Bronchial epithelial cell (primary cell): Measurements from ENCODE around the gene MAGIX. TPM values are rescaled to one million over a fixed set of nuclear protein-coding genes. Genes with fewer than 3 reads are reported as not detected.

ENCODE experiments used
- DNase-seq: peaks from one replicate; pipeline ENCODE4 v3.0.0-alpha.2; 2010; ENCODE audit warnings: low read depth
- FAIRE-seq: peaks from 2 replicates; lab custom pipeline; 2011; peaks lifted over from hg19 to GRCh38; lab: Jason Lieb, UNC
- H3K27me3 ChIP-seq: 2 replicates; pipeline ENCODE4 v1.5.1; 2011; ENCODE audit warnings: low read length; ENCODE audit not compliant: control insufficient read depth, insufficient read depth
- H3K36me3 ChIP-seq: 2 replicates; pipeline ENCODE4 v1.5.1; 2011; ENCODE audit warnings: low read length; ENCODE audit not compliant: control insufficient read depth, insufficient read depth
- H3K4me3 ChIP-seq: 2 replicates; pipeline ENCODE4 v1.5.1; 2011; ENCODE audit warnings: mild to moderate bottlenecking, low read depth, low read length, control low read depth
- CTCF ChIP-seq: IDR thresholded peaks from 2 replicates; pipeline ENCODE4 v1.5.1; 2011; ENCODE audit warnings: mild to moderate bottlenecking, moderate library complexity, low read length, control low read depth, inconsistent platforms; ENCODE audit not compliant: insufficient read depth, severe bottlenecking
- total RNA-seq: library from RNA; depleted of rRNA; stranded (reverse); fragments of >200 nt; gene quantifications from 2 replicates; pipeline ENCODE4 v1.2.1, GENCODE V29; 2014

The MAGIX gene
- total RNA-seq, 1 donor from 2014 or later = 3.7 TPM

GRCh38 chrX:49177338-49177833 is 14.8 kb downstream of the MAGIX start:
- DNase-seq (peak; percentile 52), FAIRE-seq (no peak)
- TF ChIP-seq CTCF = peak; percentile 40
- no peaks in the 10 kb centered on the region for H3K27me3 ChIP-seq
- H3K36me3 ChIP-seq = peaks cover 23% of the 10 kb centered on the region
- no peak overlapping the region for H3K4me3 ChIP-seq

- H3K4me3 ChIP-seq = no peak overlapping the region
- TF ChIP-seq CTCF = no peak
- H3K36me3 ChIP-seq = peaks cover 25% of the 10 kb centered on the region
- FAIRE-seq (no peak), DNase-seq (no peak)
- H3K27me3 ChIP-seq = no peaks in the 10 kb centered on the region
These were observed 15.4 kb downstream of the MAGIX start for GRCh38 chrX:49177873-49178480.

- DNase-seq (no peak), FAIRE-seq (no peak)
- Histone ChIP-seq H3K4me3 (no peak overlapping the region), H3K36me3 (peaks cover 24% of the 10 kb centered on the region), H3K27me3 (no peaks in the 10 kb centered on the region)
- no peak for TF ChIP-seq CTCF
These were observed 16.0 kb downstream of the MAGIX start for GRCh38 chrX:49178537-49178936.

GRCh38 chrX:49179358-49179757 is 16.8 kb downstream of the MAGIX start:
- H3K36me3 ChIP-seq = peaks cover 20% of the 10 kb centered on the region

GRCh38 chrX:49183701-49184281 is 21.2 kb downstream of the MAGIX start:
- H3K27me3 ChIP-seq = no peaks in the 10 kb centered on the region
- FAIRE-seq = no peak
- peak overlapping the region; percentile 19 for H3K4me3 ChIP-seq
- no peak for TF ChIP-seq CTCF
- DNase-seq = no peak
- H3K36me3 ChIP-seq = peaks cover 15% of the 10 kb centered on the region

More at GRCh38 chrX:49179358-49179757, 16.8 kb downstream of the MAGIX start:
- DNase-seq (no peak), FAIRE-seq (peak; percentile 13)
- TF ChIP-seq CTCF = no peak
- H3K27me3 ChIP-seq = no peaks in the 10 kb centered on the region
- H3K4me3 ChIP-seq = no peak overlapping the region
